GM20000 (cell line): ENCODE data around the gene IQSEC3.
A peak's percentile ranks its signal among the peaks of the same experiment; 100 is the strongest.

Experiments
- DNase-seq: peaks from one replicate; pipeline ENCODE4 v3.0.0; 2012; ENCODE audit warnings: low spot score
- TF ChIP-seq, protein P1 (sequence below): IDR thresholded peaks from 2 replicates; pipeline ENCODE4 v1.5.1; 2012; ENCODE audit warnings: mild to moderate bottlenecking, control low read depth; ENCODE audit errors: extremely low read depth, missing control alignments

The IQSEC3 gene

DNA sequence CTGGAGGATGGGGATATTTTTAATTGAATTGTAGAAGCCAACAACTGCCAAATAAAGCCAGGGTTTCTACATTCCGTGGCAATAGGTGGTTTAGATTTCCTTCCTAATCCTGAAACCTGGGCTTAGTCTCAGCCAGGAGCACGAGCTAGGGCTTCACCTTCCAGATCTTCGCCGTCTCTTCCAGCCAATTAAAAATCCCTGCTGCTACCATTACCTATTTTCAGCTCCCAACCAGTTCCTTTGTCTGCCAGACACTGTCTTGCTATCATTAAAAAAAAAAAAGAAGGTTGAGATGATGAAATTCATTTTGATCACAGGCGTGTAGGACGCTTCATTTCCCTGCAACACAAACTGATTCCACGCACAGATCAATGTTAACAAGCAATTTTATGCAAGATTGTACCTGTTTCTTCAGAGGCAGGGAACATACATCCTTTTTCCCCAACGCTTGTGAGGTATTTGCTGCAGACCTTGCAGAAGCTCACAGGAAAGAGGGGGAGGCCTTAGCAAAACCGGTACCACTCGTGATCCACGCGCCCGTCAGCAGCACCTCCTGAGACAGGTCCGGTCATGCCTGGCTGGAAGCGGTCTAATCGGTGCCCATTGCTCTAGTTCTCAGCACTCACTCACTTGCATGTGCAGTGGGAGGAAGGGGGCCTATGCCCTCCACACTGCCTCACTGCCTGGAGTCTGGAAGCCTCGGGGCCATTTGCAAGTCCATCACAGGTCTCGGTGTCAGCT is 82.3 kb downstream of the IQSEC3 start:
- DNase-seq: no peak
- TF ChIP-seq, protein P1, sequence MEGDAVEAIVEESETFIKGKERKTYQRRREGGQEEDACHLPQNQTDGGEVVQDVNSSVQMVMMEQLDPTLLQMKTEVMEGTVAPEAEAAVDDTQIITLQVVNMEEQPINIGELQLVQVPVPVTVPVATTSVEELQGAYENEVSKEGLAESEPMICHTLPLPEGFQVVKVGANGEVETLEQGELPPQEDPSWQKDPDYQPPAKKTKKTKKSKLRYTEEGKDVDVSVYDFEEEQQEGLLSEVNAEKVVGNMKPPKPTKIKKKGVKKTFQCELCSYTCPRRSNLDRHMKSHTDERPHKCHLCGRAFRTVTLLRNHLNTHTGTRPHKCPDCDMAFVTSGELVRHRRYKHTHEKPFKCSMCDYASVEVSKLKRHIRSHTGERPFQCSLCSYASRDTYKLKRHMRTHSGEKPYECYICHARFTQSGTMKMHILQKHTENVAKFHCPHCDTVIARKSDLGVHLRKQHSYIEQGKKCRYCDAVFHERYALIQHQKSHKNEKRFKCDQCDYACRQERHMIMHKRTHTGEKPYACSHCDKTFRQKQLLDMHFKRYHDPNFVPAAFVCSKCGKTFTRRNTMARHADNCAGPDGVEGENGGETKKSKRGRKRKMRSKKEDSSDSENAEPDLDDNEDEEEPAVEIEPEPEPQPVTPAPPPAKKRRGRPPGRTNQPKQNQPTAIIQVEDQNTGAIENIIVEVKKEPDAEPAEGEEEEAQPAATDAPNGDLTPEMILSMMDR: no peak

DNA sequence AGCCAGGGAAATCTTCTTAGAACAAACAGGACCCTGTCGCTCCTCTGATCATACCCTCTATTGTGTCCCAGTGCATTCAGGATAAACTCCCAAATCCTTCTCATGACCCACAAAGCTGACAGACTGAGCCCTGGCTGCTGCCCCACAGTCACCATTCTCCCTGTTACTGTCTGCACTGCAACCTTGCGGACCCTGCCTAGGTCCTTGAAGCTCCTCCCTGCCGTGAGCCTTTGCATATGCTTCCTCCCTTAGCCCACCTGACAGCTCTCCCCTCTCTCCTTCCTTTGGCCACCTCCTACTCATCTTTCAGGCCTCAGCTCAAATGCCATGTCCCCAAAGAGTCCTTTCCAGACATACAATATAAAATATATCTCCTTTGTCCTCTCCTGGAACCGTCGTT is 85.0 kb downstream of the IQSEC3 start:
- TF ChIP-seq, protein P1: no peak
- no peak for DNase-seq

DNA sequence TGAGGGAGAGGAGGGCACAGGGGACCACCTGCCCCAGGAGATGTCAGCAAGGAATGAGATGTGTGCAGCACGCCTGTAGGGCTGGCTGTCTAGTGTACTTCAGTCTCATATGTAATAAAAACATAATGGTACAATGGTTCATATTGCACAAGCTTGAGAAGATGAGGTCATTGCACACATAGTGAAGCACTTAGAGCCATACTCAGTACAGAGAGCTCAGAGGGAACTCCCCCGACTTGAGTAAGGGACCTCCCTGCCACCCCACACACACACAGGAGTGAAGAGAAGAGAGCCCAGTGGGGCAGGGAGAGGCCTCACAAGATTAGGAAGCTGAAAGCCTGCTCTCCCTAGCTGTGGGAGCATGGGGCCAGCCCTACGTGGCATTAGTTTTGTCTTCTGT is 85.9 kb downstream of the IQSEC3 start:
- no peak for DNase-seq
- TF ChIP-seq, protein P1: no peak

DNA sequence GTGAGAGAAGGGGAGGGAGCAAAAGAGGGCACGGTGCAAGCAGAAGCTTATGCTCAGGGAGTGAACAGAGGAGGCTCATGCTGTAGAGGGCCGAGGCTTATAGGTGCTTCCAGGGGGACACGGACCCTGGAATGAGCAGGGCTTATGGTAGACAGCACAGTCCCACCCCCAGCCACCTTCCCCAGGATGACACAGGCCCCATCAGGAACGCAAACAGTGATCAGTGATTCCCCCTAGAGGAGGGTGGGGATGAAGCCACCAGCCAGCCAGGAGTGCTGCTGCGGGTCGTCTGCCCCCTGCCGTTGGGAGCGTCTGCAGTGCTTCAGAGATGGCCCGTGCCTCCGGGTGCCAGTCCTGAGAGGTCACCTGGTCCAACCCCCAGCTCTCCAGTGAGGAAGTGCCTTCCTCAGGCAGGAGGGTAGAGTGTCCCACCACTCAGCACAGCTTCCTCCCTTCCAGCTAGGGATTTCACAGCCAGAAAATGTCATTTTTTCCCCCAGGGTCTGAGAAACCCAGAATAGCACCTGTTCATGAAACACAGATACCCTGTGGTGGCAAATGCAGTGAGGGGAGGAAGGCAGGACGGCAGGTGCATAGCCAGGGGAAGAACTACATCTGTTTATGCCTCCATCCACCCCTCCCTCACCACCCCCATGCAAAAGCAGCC is 86.6 kb downstream of the IQSEC3 start:
- TF ChIP-seq, protein P1: peak; percentile 49
- DNase-seq: peak; percentile 81

DNA sequence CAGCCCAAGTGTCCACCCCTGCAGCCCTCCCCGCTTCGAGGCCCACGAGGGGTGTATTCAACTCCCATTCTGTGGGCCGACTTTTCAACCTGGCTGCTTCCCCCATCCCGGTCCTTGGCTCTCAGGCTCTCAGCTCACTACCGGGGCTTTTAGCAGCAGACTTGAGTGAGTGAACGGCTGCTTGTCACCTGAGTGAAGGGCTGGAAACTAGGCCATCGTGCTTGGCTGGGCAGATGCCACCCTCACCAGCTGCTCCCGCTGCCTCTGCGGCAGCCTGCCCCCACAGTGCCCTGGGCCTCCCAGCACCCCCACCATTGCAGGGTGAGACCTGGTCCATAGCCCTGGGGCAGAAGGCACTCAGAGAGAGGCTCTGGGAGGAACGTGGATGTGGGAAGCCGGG is 87.5 kb downstream of the IQSEC3 start:
- TF ChIP-seq, protein P1: no peak
- DNase-seq: no peak

DNA sequence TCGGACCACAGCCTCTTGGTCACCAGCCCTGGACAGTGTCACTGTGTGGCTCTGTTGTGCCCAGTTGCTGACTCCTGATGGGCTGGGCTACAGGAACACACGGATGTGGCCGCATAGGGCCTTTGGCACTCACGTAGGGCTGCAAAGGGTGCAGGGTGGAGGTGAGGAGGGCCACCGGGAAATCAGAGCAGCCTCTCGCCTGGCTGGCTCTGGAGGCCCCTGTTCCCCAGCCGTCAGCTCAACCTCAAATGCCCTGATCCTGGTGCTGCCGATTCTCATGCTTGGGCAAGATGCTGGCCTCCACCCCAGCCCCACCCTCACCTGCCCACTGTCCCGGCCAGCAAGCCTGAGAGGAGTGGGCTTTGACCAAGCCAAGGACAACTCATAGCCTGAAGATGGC is 88.4 kb downstream of the IQSEC3 start:
- TF ChIP-seq, protein P1: no peak
- DNase-seq: no peak

DNA sequence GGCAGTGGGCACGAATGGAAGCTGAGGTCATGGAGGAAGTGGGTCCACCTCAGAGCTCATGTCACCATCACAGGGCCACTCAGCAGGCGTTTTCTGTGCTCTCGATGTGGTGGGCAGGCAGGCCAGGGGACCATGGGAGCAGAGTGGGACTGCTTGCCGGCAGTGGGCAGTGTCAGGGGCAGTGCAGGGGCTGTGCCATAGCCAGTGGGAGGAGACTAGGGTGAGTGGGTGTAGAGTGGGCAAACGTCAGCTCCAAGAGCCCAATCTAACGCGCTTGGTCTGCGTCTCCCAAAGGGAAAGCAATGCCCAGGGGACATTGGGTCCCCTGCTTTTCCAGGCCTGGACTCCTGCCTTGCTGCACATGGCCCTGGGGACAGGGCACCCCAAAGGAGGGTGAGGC is 89.1 kb downstream of the IQSEC3 start:
- DNase-seq: no peak
- TF ChIP-seq, protein P1: no peak
